Peyer's patch (tissue), 4 donors: ENCODE data around the gene DPP7. TPM values are rescaled to one million over a fixed set of nuclear protein-coding genes. Genes with fewer than 3 reads are reported as not detected.

Source experiments
- DNase-seq, 3 donors: peaks; one replicate each; pipeline ENCODE4 v3.0.0-alpha.2; 2017 to 2019
- H3K27ac ChIP-seq, 4 donors: fragments of 200-600 bp; sonication (generic); one replicate each; pipeline ENCODE4 v1.5.1; 2016 to 2019
- H3K27me3 ChIP-seq, 2 donors: fragments of 200-600 bp; sonication (generic); one replicate each; pipeline ENCODE4 v1.5.1; 2019
- H3K36me3 ChIP-seq, 3 donors: fragments of 200-600 bp; sonication (generic); one replicate each; pipeline ENCODE4 v1.5.1; 2016 to 2019
- H3K4me1 ChIP-seq, 4 donors: fragments of 200-600 bp; sonication (generic); one replicate each; pipeline ENCODE4 v1.5.1; 2016 to 2019
- H3K4me3 ChIP-seq, 4 donors: fragments of 200-600 bp; sonication (generic); 1 replicate in 3 of 4; 2 replicates in 1 of 4; pipeline ENCODE4 v1.5.1; 2016 to 2019; ENCODE audit warnings: mild to moderate bottlenecking in 1 of 4
- H3K9me3 ChIP-seq, 4 donors: fragments of 200-600 bp; sonication (generic); one replicate each; pipeline ENCODE4 v1.5.1; 2016 to 2019; ENCODE audit warnings: mild to moderate bottlenecking in 1 of 4
- POLR2A ChIP-seq, 2 donors: fragments of 450-650 bp; IDR thresholded peaks; one replicate each; pipeline ENCODE4 v1.5.1; 2017; ENCODE audit warnings: antibody characterized with exemption in 2 of 2, mild to moderate bottlenecking in 2 of 2, moderate library complexity in 2 of 2
- total RNA-seq, 4 donors: library from RNA; depleted of rRNA; stranded (reverse); fragments of >200 nt; gene quantifications; one replicate each; pipeline ENCODE4 v1.1.0, GENCODE V29; 2016
- TF ChIP-seq, protein P1 (sequence below), 6 experiments: fragments of 450-650 bp in 4 of 6; fragments of 200-600 bp in 2 of 6; sonication (generic) in 1 of 6; IDR thresholded peaks; one replicate each; pipeline ENCODE4 v1.5.1; 2017 to 2019; ENCODE audit warnings: antibody characterized with exemption in 6 of 6, mild to moderate bottlenecking in 3 of 6, moderate library complexity in 1 of 6

DPP7 gene
- total RNA-seq, 4 donors from 2014 or later = 44.7 to 177 (median 76.7) TPM

DNA sequence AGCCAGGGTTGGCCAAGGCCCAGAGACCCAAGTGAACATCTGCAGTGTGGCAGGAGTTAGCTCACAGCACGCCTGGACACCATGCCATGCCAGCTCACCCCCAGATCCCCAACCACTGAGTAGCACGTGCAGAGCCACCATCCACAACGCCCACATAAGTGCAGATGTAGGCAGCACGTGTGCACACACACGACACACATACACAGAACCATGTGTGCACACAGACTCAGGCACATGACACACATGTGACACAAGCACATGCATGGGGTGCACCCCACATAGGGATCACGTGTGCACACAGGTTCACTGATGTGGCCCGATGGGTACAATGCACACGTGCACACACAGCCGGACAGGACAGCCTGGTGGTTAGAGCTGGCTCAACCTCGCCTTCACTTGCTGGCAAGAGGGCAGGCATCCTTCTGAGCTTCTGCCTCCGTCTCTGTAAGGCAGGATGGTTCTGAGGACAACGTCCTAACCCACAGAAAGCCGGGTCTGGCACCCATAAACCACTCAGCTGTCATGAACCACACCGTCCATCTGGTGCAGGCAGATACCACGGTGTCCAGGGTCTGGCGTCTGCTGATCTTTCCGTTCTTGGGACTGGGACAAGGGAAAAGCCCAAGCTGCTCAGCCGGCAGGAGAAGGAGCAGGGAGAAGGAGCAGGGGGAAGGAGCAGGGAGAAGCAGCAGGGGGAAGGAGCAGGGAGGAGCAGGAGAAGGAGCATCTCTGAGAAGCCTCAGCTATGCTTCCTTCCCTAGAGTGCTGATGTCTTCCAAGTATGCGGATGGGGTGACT, 43.3 kb upstream of the DPP7 start:
- Histone ChIP-seq H3K27me3 (peaks cover 0 to 34% of the 10 kb centered on the region in 2 donors), H3K36me3 (no peaks in the 10 kb centered on the region), H3K9me3 (no peaks in the 10 kb centered on the region), H3K4me1 (peaks cover 0 to 28% (median 11%) of the 10 kb centered on the region in 4 donors), H3K4me3 (no peak overlapping the region), H3K27ac (no peak overlapping the region)
- DNase-seq = no peak
- TF ChIP-seq, protein P1, sequence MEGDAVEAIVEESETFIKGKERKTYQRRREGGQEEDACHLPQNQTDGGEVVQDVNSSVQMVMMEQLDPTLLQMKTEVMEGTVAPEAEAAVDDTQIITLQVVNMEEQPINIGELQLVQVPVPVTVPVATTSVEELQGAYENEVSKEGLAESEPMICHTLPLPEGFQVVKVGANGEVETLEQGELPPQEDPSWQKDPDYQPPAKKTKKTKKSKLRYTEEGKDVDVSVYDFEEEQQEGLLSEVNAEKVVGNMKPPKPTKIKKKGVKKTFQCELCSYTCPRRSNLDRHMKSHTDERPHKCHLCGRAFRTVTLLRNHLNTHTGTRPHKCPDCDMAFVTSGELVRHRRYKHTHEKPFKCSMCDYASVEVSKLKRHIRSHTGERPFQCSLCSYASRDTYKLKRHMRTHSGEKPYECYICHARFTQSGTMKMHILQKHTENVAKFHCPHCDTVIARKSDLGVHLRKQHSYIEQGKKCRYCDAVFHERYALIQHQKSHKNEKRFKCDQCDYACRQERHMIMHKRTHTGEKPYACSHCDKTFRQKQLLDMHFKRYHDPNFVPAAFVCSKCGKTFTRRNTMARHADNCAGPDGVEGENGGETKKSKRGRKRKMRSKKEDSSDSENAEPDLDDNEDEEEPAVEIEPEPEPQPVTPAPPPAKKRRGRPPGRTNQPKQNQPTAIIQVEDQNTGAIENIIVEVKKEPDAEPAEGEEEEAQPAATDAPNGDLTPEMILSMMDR (IDR thresholded peaks at IDR 0.05) = no peak
- no peak for TF ChIP-seq POLR2A (IDR thresholded peaks at IDR 0.05)

DNA sequence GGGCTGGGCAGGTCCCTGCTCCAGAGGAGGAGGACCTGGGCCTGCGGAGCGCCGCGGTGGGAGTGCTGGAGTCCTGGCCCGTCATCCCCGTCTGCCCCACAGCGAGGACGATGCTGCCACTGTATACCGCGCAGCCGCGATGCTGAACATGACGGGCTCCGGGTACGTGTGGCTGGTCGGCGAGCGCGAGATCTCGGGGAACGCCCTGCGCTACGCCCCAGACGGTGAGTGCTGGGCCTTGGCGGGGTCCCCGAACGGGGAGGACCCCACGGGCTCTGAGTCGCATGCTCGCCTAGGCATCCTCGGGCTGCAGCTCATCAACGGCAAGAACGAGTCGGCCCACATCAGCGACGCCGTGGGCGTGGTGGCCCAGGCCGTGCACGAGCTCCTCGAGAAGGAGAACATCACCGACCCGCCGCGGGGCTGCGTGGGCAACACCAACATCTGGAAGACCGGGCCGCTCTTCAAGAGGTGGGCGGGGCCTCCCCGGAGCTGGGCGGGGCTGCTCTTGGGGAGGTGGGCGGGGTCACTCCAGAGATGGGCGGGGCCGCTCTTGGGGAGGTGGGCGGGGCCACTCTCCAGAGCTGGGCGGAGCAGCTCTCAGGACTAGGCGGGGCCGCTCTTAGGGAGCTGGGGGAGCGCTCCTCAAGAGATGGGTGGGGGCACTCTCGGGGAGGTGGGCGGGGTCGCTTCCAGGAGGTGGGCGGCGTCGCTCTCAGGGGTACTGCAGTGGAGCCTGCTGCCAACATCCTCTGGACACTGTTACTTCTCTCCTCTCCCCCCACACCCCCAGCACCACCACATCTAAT, 42.2 kb upstream of the DPP7 start:
- Histone ChIP-seq H3K4me1 (peaks cover 0 to 18% (median 5%) of the 10 kb centered on the region in 4 donors), H3K9me3 (no peaks in the 10 kb centered on the region), H3K4me3 (peak overlapping the region in 3 of 4 donors; percentile 4 to 37 (median 26)), H3K27ac (no peak overlapping the region), H3K36me3 (no peaks in the 10 kb centered on the region), H3K27me3 (peaks cover 0 to 26% of the 10 kb centered on the region in 2 donors)
- TF ChIP-seq, protein P1 (IDR thresholded peaks at IDR 0.05) = no peak
- no peak for TF ChIP-seq POLR2A (IDR thresholded peaks at IDR 0.05)
- DNase-seq = peak in 2 of 3 donors; percentile 30 to 65

- no peak overlapping the region for H3K4me3 ChIP-seq
- H3K9me3 ChIP-seq = no peaks in the 10 kb centered on the region
- H3K36me3 ChIP-seq = no peaks in the 10 kb centered on the region
- H3K27me3 ChIP-seq = no peaks in the 10 kb centered on the region
- no peak overlapping the region for H3K27ac ChIP-seq
- DNase-seq = no peak
- H3K4me1 ChIP-seq = peaks cover 0 to 12% (median 5%) of the 10 kb centered on the region in 4 donors
- no peak for TF ChIP-seq POLR2A (IDR thresholded peaks at IDR 0.05)
- TF ChIP-seq, protein P1 (IDR thresholded peaks at IDR 0.05) = no peak
Measured at GRCh38 chr9:137152844-137153405, 38.4 kb upstream of the DPP7 start.

- Histone ChIP-seq H3K27ac (no peak overlapping the region), H3K27me3 (no peaks in the 10 kb centered on the region), H3K4me1 (no peaks in the 10 kb centered on the region), H3K4me3 (no peak overlapping the region), H3K36me3 (no peaks in the 10 kb centered on the region), H3K9me3 (no peaks in the 10 kb centered on the region)
- DNase-seq = peak in 2 of 3 donors; percentile 65 to 78
- TF ChIP-seq POLR2A (IDR thresholded peaks at IDR 0.05) = no peak
- TF ChIP-seq, protein P1 (IDR thresholded peaks at IDR 0.05) = no peak
Measured at GRCh38 chr9:137150617-137151457, 36.3 kb upstream of the DPP7 start.
